GM11168 (cell line): ENCODE results near the gene FNDC3B.
"Not testable (repeated sequence)": the region's sequence is repeated elsewhere in the genome, so short reads cannot be mapped to it uniquely, and the experiment has no call there.

Experiments
- in situ Hi-C: fragments of 300-500 bp; cut with MboI; formaldehyde crosslinking; loops from one replicate; pipeline ENCODE4 v1.12.0; 2022; ENCODE audit warnings: low sequenced_read_pairs; ENCODE audit not compliant: unreplicated experiment

Gene FNDC3B

GRCh38 chr3:172222478-172223071 lies 183.2 kb downstream of the FNDC3B start:
- in situ Hi-C loops, result no loop called here

GRCh38 chr3:172223870-172224269 lies 184.5 kb downstream of the FNDC3B start:
- in situ Hi-C loops, result no loop called here

GRCh38 chr3:172224560-172225214 lies 185.3 kb downstream of the FNDC3B start:
- in situ Hi-C loops, result no loop called here

GRCh38 chr3:172225215-172225707 lies 185.9 kb downstream of the FNDC3B start:
- in situ Hi-C loops, result no loop called here

GRCh38 chr3:172226831-172227230 lies 187.5 kb downstream of the FNDC3B start:
- in situ Hi-C loops, result no loop called here

GRCh38 chr3:172227340-172228035 lies 188.1 kb downstream of the FNDC3B start:
- in situ Hi-C loops, result no loop called here

GRCh38 chr3:172228036-172228415 lies 188.6 kb downstream of the FNDC3B start:
- in situ Hi-C loops, result no loop called here

GRCh38 chr3:172229462-172229861 lies 190.1 kb downstream of the FNDC3B start:
- in situ Hi-C loops, result no loop called here

- in situ Hi-C loops, result no loop called here
Measured at GRCh38 chr3:172231318-172231901, 192.0 kb downstream of the FNDC3B start.

- in situ Hi-C loops, result no loop called here
Measured at GRCh38 chr3:172232579-172233212, 193.3 kb downstream of the FNDC3B start.

GRCh38 chr3:172233474-172234277 lies 194.3 kb downstream of the FNDC3B start:
- in situ Hi-C loops, result no loop called here

GRCh38 chr3:172235698-172236097 lies 196.3 kb downstream of the FNDC3B start:
- in situ Hi-C loops, result no loop called here

GRCh38 chr3:172236771-172237742 lies 197.7 kb downstream of the FNDC3B start:
- in situ Hi-C loops, result no loop called here

- in situ Hi-C loops, result no loop called here
Measured at GRCh38 chr3:172238188-172238587, 198.8 kb downstream of the FNDC3B start.

- in situ Hi-C loops, result no loop called here
Measured at GRCh38 chr3:172239218-172239790, 199.9 kb downstream of the FNDC3B start.

GRCh38 chr3:172241405-172241804 lies 202.0 kb downstream of the FNDC3B start:
- in situ Hi-C loops, result no loop called here

- in situ Hi-C loops, result not testable (repeated sequence)
Measured at GRCh38 chr3:172242471-172242870, 203.1 kb downstream of the FNDC3B start.

- in situ Hi-C loops, result not testable (repeated sequence)
Measured at GRCh38 chr3:172243376-172243775, 204.0 kb downstream of the FNDC3B start.
